Measurements from ENCODE around the gene GPR132.
A peak's percentile ranks its signal among the peaks of the same experiment; 100 is the strongest.
"Not testable (repeated sequence)": the region's sequence is repeated elsewhere in the genome, so short reads cannot be mapped to it uniquely, and the experiment has no call there.

Gene GPR132

GRCh38 chr14:105030194-105030593 lies 35.0 kb downstream of the GPR132 start:
- Histone ChIP-seq H3K9ac (ENCODE audit: low read length) (no peak overlapping the region), H3K9me3 (ENCODE audit: control insufficient read depth, low read length) (no peaks in the 10 kb centered on the region), H3K27me3 (replicated peaks; ENCODE audit: control insufficient read depth, insufficient read depth, low read length) (no peaks in the 10 kb centered on the region), H3K4me1 (ENCODE audit: control insufficient read depth, insufficient read depth, low read length) (peaks cover 11% of the 10 kb centered on the region), H3K36me3 (ENCODE audit: control insufficient read depth, insufficient read depth, low read length, severe bottlenecking) (no peaks in the 10 kb centered on the region), H3K4me3 (ENCODE audit: low read length) (no peak overlapping the region)
- no peak for DNase-seq (ENCODE audit: low read depth)

DNA sequence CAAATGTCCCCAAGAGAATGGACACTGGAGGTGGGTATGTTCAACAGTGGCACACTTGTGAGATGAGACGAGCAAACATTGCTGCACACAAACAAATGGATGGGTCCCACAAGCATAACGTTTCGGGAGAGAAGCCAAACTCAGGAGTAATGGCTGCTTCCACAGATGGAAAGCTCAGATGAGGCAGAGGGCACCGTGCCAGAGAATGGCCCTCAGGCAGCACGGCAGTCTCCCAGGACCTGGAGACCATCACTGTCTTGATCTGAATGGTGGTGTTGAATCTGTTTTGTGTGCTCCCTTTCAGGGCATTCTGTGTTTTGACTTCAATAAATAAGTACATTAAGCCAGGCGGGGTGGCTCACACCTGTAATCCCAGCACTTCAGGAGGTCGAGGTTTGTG lies 35.8 kb downstream of the GPR132 start:
- no peaks in the 10 kb centered on the region for H3K27me3 ChIP-seq (replicated peaks; ENCODE audit: control insufficient read depth, insufficient read depth, low read length)
- H3K4me3 ChIP-seq (ENCODE audit: low read length), result no peak overlapping the region
- H3K9ac ChIP-seq (ENCODE audit: low read length), result no peak overlapping the region
- no peaks in the 10 kb centered on the region for H3K36me3 ChIP-seq (ENCODE audit: control insufficient read depth, insufficient read depth, low read length, severe bottlenecking)
- H3K9me3 ChIP-seq (ENCODE audit: control insufficient read depth, low read length), result no peaks in the 10 kb centered on the region
- DNase-seq (ENCODE audit: low read depth), result no peak
- H3K4me1 ChIP-seq (ENCODE audit: control insufficient read depth, insufficient read depth, low read length), result peaks cover 17% of the 10 kb centered on the region

- Histone ChIP-seq H3K36me3 (ENCODE audit: control insufficient read depth, insufficient read depth, low read length, severe bottlenecking) (no peaks in the 10 kb centered on the region), H3K9ac (ENCODE audit: low read length) (no peak overlapping the region), H3K4me1 (ENCODE audit: control insufficient read depth, insufficient read depth, low read length) (peaks cover 24% of the 10 kb centered on the region), H3K27me3 (replicated peaks; ENCODE audit: control insufficient read depth, insufficient read depth, low read length) (no peaks in the 10 kb centered on the region), H3K4me3 (ENCODE audit: low read length) (no peak overlapping the region), H3K9me3 (ENCODE audit: control insufficient read depth, low read length) (no peaks in the 10 kb centered on the region)
- DNase-seq (ENCODE audit: low read depth), result no peak
These were observed 36.8 kb downstream of the GPR132 start for GRCh38 chr14:105028251-105028927.

DNA sequence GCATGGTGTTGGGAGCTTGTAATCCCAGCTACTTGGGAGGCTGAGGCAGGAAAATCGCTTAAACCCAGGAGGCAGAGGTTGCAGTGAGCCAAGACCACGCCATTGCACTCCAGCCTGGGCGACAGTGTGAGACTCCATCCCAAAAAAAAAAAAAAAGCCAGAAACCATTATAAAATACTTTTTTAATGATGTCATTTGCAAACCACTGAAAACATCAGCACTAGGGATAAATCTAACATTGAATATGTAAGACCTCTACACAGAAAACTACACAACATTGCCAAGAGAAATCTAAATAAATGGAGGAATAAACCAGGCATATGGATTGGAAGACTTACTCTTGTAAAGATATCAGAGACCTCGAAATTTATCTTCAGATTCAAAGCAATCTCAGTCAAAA lies 37.5 kb downstream of the GPR132 start:
- not testable (repeated sequence) for H3K9ac ChIP-seq (ENCODE audit: low read length); H3K9me3 ChIP-seq (ENCODE audit: control insufficient read depth, low read length); H3K36me3 ChIP-seq (ENCODE audit: control insufficient read depth, insufficient read depth, low read length, severe bottlenecking); H3K27me3 ChIP-seq (replicated peaks; ENCODE audit: control insufficient read depth, insufficient read depth, low read length); H3K4me3 ChIP-seq (ENCODE audit: low read length); DNase-seq (ENCODE audit: low read depth)
- H3K4me1 ChIP-seq (ENCODE audit: control insufficient read depth, insufficient read depth, low read length), result peaks cover 30% of the 10 kb centered on the region

GRCh38 chr14:105026802-105027563 lies 38.2 kb downstream of the GPR132 start:
- DNase-seq (ENCODE audit: low read depth), result no peak
- Histone ChIP-seq H3K9me3 (ENCODE audit: control insufficient read depth, low read length) (no peaks in the 10 kb centered on the region), H3K36me3 (ENCODE audit: control insufficient read depth, insufficient read depth, low read length, severe bottlenecking) (no peaks in the 10 kb centered on the region)

GRCh38 chr14:105026033-105026785 lies 39.0 kb downstream of the GPR132 start:
- H3K9me3 ChIP-seq (ENCODE audit: control insufficient read depth, low read length), result no peaks in the 10 kb centered on the region
- H3K4me3 ChIP-seq (ENCODE audit: low read length), result no peak overlapping the region
- DNase-seq (ENCODE audit: low read depth), result no peak
- no peak overlapping the region for H3K9ac ChIP-seq (ENCODE audit: low read length)
- no peaks in the 10 kb centered on the region for H3K36me3 ChIP-seq (ENCODE audit: control insufficient read depth, insufficient read depth, low read length, severe bottlenecking)
- no peaks in the 10 kb centered on the region for H3K27me3 ChIP-seq (replicated peaks; ENCODE audit: control insufficient read depth, insufficient read depth, low read length)
- peaks cover 40% of the 10 kb centered on the region for H3K4me1 ChIP-seq (ENCODE audit: control insufficient read depth, insufficient read depth, low read length)

More at GRCh38 chr14:105026802-105027563, 38.2 kb downstream of the GPR132 start:
- no peak overlapping the region for H3K9ac ChIP-seq (ENCODE audit: low read length)
- no peak overlapping the region for H3K4me3 ChIP-seq (ENCODE audit: low read length)
- peaks cover 34% of the 10 kb centered on the region for H3K4me1 ChIP-seq (ENCODE audit: control insufficient read depth, insufficient read depth, low read length)
- H3K27me3 ChIP-seq (replicated peaks; ENCODE audit: control insufficient read depth, insufficient read depth, low read length), result no peaks in the 10 kb centered on the region

- Histone ChIP-seq H3K9me3 (ENCODE audit: control insufficient read depth, low read length) (no peaks in the 10 kb centered on the region), H3K36me3 (ENCODE audit: control insufficient read depth, insufficient read depth, low read length, severe bottlenecking) (no peaks in the 10 kb centered on the region), H3K27me3 (replicated peaks; ENCODE audit: control insufficient read depth, insufficient read depth, low read length) (no peaks in the 10 kb centered on the region), H3K4me1 (ENCODE audit: control insufficient read depth, insufficient read depth, low read length) (peaks cover 40% of the 10 kb centered on the region), H3K9ac (ENCODE audit: low read length) (no peak overlapping the region), H3K4me3 (ENCODE audit: low read length) (no peak overlapping the region)
- no peak for DNase-seq (ENCODE audit: low read depth)
These were observed 39.8 kb downstream of the GPR132 start for GRCh38 chr14:105025429-105025828.

GRCh38 chr14:105023791-105024480 lies 41.3 kb downstream of the GPR132 start:
- Histone ChIP-seq H3K27me3 (replicated peaks; ENCODE audit: control insufficient read depth, insufficient read depth, low read length) (no peaks in the 10 kb centered on the region), H3K36me3 (ENCODE audit: control insufficient read depth, insufficient read depth, low read length, severe bottlenecking) (no peaks in the 10 kb centered on the region), H3K4me3 (ENCODE audit: low read length) (peak overlapping the region; percentile 53), H3K4me1 (ENCODE audit: control insufficient read depth, insufficient read depth, low read length) (peaks cover 51% of the 10 kb centered on the region), H3K9me3 (ENCODE audit: control insufficient read depth, low read length) (no peaks in the 10 kb centered on the region), H3K9ac (ENCODE audit: low read length) (peak overlapping the region; percentile 47)
- DNase-seq (ENCODE audit: low read depth), result peak; percentile 49

- DNase-seq (ENCODE audit: low read depth), result no peak
- Histone ChIP-seq H3K9me3 (ENCODE audit: control insufficient read depth, low read length) (no peaks in the 10 kb centered on the region), H3K27me3 (replicated peaks; ENCODE audit: control insufficient read depth, insufficient read depth, low read length) (no peaks in the 10 kb centered on the region), H3K4me3 (ENCODE audit: low read length) (no peak overlapping the region), H3K36me3 (ENCODE audit: control insufficient read depth, insufficient read depth, low read length, severe bottlenecking) (no peaks in the 10 kb centered on the region), H3K4me1 (ENCODE audit: control insufficient read depth, insufficient read depth, low read length) (peaks cover 51% of the 10 kb centered on the region), H3K9ac (ENCODE audit: low read length) (peak overlapping the region; percentile 15)
These were observed 42.1 kb downstream of the GPR132 start for GRCh38 chr14:105023144-105023543.

- peak overlapping the region; percentile 98 for H3K9ac ChIP-seq (ENCODE audit: low read length)
- H3K9me3 ChIP-seq (ENCODE audit: control insufficient read depth, low read length), result no peaks in the 10 kb centered on the region
- peak overlapping the region; percentile 97 for H3K4me3 ChIP-seq (ENCODE audit: low read length)
- peaks cover 43% of the 10 kb centered on the region for H3K4me1 ChIP-seq (ENCODE audit: control insufficient read depth, insufficient read depth, low read length)
- H3K36me3 ChIP-seq (ENCODE audit: control insufficient read depth, insufficient read depth, low read length, severe bottlenecking), result no peaks in the 10 kb centered on the region
- H3K27me3 ChIP-seq (replicated peaks; ENCODE audit: control insufficient read depth, insufficient read depth, low read length), result no peaks in the 10 kb centered on the region
- DNase-seq (ENCODE audit: low read depth), result no peak
These were observed 43.0 kb downstream of the GPR132 start for GRCh38 chr14:105022276-105022670.

Data from adipocyte (in vitro differentiated cells).